Hippocampal formation (tissue), 2 donors: ENCODE data around the gene LGALS3.
A peak's percentile ranks its signal among the peaks of the same experiment; 100 is the strongest.

Experiments used
- DNase-seq, 2 donors: peaks; one replicate each; lab custom pipeline; 2025; lab: John Stamatoyannopoulos, UW

LGALS3 gene

DNA sequence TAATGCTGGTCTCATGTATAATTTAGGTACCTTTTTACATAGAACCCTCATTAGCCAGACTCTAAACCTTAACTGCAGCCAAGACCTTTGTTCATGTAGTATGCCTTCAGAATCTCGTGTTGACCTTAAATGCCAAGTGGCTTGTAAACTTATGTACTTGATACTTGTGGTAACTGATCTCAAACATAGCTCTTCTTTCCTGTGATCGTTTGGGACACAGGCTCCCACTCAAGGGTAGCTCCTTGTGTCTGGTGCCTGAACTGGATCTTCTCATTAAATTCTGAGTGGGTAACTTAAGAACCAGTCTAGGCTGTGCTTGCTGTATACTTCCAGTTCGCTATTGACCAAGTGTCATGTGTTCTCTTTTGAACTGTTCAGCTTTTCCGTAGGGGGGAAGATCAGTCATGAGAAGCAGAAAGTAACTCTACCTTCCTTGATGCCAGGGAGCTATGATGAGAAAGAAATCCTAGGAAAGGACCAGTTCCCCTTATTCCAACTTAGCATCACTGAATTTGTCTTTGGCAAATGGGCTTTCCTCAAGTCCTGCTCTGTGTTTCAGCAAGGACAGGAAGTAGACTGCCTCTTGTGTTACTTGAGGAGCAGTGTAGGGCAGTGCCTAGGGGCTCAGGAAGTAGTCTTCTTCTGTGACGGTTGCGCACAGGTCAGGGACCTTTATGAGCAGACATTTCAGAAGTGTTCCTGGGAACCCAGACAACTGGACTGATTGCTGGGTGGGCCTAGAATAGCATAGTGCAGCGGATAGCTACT lies 2.5 kb downstream of the LGALS3 start:
- DNase-seq: no peak

DNA sequence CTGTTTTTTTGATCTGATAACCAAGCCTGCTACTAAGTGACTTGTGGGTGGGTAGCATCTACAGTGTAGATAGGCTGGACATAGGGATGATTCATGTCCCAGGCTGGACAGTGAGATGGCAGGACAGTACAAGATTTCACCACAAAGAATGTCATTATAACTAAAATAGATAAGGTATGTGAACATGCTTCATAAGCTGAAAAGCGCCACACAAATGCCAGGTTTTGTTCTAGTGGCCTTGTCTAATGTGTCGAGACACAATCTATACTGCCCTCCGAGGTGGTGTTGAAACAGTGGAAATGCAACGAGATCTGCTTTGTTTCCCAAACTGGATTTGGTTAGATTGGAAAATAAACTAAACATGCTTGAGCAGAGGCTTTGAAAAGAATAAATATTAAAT lies 4.4 kb downstream of the LGALS3 start:
- no peak for DNase-seq

DNA sequence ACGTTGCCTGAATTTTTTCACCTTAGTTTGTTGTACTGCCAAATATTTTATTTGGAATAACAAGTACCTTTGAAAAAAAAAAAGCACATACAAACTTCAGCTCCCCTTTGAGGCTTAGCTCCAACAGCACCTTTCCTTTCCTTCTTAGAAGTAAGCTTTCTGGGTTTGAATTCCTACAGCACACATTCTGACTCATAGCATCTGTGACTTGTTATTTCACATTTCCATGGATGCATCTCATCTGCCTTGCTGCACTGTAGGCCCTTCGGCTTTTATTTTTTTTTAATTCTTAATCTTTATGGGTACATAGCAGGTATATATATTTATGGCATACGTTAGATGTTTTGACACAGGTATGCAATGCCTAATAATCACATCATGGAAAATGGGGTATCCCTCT lies 7.2 kb downstream of the LGALS3 start:
- no peak for DNase-seq

DNA sequence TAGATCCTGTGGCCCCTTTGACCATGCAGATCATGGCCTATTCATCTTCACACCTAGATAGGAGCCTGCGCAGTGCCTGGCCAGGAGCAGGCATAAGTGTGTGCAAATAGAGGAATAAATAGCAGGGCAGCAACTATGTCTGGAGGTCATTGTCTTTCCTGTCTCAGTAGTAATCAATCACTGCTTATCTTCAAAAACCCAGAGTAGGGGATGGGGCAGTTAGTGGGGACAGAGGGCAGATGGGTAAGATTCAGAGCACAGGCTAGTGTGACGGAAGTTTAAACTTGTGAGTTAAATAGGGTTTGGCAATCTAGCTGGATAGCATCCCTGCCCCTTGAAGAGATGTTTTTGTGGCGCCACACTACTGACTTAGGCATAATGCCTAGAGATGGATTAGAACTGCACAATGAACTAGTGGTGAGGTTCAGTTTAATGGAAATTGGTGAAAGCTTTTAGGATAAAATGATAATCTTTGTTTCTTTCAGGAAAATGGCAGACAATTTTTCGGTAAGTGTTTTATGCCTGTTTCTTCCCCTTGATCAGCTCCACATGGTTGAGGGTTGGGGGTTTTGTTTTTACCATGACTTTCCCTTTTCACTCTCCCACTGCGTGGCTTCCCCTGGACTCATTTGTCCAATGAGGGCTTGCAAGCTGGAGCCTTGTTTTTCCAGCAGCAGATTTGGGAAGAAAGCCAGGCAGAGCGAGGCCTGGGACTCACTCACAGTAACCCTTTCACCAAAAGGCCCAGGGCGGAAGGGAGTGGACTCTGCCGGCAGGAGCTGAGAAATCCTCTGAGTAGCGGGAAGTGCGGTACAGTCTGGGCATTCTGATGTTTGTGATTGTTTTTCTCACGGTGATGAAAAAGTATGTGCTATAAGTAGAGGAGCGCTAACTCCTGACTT lies 8.1 kb downstream of the LGALS3 start:
- peak; percentile 34 to 49 for DNase-seq

DNA sequence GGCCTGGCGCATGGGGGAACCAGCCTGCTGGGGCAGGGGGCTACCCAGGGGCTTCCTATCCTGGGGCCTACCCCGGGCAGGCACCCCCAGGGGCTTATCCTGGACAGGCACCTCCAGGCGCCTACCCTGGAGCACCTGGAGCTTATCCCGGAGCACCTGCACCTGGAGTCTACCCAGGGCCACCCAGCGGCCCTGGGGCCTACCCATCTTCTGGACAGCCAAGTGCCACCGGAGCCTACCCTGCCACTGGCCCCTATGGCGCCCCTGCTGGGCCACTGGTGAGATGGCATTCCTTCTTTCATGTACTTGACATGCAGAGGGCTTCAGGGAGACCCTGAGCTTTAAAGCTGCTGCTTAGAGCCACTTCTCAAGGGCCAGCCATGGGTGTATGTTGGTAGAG lies 9.0 kb downstream of the LGALS3 start:
- DNase-seq: no peak

DNA sequence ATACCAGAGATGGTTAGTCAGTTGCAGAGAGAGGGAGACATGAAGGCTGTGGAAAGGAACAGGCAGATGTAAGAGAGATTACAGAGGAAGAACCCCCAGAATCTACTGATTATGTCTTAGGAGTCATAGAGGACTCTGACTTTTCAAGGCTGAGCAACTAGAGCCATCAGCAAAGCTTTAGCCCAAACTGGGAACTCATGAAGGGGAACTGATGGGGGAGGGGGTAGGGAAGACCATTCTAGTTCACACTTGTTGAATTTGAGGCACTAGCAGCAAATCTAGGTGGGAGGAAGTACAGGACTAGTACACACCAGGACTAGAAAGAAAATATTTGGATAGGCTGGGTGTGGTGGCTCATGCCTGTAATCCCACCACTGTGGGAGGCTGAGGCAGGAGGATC lies 10.1 kb downstream of the LGALS3 start:
- no peak for DNase-seq

DNA sequence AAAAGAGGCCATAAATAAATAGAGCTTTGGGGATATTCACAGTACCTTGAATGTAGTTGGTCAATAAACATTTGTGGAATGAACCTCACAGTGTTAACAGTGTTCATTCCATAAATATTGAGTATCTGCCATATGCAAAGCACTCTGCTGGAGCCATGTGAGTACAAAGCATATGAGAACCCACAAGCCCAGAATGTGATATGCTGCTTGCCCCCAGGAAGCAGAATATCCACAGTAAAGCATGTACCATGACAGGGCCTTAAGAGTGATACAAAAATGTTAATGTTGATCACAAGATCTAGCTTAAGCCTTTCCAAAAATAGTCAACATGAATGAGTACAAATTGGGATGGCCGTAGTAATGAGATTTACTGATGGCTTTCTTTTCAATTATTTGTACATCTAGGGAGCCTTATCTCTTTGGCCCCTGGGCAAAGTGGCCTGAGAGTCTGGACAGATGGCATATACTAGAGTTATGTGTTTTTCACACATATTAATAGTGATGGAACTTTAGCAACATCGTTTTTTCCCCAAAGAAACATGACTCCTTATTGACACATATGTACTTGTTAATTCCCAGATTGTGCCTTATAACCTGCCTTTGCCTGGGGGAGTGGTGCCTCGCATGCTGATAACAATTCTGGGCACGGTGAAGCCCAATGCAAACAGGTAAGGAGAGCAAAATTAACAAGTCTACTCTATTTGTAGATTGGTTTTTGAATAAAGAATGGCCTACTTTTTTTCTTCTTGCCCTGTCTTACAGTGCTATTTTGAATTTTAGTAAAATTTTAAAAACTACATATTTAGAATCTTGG lies 10.9 kb downstream of the LGALS3 start:
- no peak for DNase-seq

DNA sequence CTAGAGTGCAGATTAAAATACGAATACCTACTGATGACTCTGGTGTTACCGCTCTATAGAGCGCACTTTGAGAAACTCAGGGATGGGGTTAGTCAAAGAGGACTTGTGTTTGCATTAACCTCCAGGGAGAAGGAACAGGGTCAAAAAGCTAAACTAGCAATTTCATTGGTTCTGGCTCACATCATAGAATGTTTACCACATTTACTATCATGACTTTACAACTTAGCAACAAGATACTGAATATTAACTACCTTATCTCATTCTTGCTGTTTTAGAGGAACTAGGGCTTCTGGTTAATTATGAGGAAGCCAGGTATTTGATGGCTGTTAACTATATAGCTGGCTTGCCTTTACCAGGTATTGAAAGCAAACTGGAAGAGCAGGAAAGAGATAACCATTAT lies 12.8 kb downstream of the LGALS3 start:
- no peak for DNase-seq

DNA sequence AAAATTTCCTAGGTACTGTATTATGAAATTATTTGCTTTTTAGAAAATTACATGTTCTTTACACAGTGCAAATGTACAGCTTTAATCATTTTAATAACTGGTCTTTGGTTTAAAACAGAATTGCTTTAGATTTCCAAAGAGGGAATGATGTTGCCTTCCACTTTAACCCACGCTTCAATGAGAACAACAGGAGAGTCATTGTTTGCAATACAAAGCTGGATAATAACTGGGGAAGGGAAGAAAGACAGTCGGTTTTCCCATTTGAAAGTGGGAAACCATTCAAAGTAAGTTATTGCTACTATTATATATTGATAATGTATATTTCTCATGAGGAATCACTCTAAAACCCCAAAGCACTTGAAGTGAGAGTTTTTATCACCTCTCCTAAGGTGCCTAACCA lies 13.4 kb downstream of the LGALS3 start:
- peak in 1 of 2 donors; percentile 33 for DNase-seq

DNA sequence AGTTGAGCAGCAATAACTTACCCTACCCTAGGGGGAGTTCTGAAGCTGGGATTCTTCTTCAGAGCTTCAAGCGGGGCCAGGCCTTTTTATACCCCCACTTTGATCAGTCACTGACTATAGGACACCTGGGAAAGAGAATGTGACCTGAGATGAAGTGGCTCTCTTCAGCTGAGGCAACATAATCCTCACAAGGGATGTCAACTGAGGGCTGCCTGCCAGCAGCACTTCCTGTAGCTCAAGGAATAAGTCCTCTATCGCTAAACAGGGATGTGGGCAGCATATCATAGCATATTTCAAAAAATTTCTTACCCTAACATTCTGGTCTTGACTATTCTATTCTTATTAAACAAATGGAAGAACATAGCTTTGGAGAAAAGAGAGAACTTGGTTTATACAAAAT lies 17.4 kb downstream of the LGALS3 start:
- DNase-seq: no peak

DNA sequence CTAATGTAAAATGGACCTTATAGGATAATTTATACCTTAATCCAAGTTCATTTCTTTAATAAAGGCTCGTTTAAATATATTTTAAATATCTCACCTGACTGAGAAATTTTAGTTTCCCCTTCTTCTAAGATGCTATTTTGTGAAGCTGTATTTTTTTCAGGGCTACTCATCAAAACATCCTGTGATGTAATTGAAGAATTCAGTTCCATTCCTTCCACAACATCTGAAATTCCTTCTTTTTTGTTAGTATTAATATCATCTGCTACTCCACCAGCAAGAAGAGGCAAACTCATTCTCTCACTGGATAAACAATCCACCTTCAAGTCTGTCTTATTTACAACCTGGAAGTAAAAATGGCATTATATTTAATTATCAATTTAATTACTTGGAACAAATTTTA lies 22.5 kb downstream of the LGALS3 start:
- DNase-seq: no peak

DNA sequence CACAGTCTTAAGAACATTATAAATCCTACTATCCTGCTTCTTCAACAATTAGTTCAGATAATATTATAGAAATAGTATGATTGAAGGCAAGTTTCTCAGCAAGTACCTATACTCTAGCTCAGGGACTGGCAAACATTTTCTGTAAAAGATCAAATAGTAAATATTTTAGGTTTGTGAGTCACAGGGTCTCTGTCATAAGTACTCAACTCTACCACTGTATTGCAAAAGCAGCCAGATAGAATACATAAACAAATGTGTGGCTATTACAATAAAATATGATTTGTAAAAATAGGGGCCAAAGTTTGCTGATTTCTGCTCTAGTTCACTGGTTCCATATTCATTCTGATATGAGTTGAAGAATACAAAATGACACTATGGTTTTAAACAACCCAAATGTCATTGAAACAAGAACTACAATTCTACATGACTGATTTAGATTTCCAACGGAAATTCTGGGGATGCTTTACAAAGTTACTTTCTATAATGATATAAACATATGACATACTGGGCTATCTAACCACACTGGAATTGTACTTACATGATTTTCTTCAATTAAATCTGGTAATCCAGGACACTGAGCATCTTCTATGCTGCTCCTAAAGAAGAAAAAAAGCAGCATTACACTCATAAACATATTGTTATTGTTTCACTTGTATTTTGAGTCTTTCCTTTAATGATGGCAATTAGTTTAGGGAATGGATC lies 23.2 kb downstream of the LGALS3 start:
- DNase-seq: no peak

DNA sequence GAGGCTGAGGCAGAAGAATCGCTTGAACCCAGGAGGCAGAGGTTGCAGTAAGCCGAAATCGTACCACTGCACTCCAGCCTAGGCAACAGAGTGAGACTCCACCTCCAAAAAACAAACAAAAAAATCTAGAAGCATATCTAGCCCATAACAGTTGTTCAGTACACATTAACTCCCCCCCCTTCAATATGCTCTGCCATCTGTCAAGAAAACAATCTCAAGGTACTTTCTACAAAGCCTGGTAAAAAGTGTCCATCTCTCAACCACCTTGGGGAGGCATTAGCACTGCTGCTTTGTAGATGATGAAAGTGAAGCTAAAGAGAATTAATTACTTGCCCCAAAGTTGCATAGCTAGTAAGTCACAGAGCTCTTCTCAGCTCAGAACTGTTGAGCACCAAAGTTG lies 24.9 kb downstream of the LGALS3 start:
- no peak for DNase-seq

DNA sequence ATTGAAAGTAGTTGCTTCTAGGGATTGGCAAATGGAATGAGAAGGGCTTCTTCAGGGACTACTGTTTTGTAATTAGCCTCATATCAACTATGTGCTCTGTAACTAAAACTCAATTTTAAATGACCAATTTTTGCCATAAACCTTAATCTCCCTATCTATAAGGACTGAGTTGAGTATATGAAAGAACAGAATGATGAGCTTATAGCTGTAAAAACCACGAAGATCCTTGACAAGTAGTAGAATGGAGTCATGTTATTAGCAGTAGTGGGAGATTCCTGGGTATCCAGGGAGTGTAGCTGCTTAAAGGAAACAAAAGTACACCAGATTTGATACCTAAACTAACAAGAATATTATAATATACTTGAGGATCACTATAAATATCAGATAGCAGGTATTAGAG lies 28.0 kb downstream of the LGALS3 start:
- DNase-seq: no peak

DNA sequence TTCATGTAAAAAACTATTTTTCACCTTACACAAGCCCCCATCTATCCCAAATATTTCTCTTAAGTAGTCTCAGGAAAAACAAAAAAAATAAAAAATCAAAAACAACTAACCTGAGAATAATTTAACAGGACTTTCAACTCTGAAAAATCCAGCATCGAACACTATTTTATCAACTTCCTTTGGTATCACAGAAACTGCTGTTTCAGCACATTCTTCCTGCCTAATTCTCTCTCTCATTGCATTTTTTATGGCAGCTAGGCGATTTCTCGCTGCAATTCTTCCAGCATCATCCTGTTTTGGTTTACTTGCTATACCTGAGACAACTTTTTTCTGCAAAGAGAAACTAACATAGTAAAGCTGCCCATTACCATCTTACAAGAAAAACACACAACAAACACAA lies 29.4 kb downstream of the LGALS3 start:
- DNase-seq: no peak

DNA sequence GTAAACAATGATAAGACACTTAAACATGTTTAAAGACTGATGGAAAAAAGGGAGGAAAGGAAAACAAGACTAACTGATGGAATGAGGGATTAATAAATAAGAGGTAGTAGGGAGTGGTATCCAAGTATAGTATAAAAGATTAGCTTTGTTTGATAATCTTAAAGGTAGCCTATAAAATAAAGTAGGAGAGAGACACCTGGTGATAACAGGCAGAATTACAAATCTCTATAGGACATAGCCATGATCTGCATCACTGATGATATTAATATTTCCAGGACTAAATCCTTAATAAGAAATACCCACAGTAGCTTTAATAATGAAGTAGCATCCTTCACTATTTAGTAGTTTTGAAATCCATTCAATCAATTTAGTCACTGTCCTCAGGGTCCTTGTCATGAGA lies 31.9 kb downstream of the LGALS3 start:
- peak in 1 of 2 donors; percentile 56 for DNase-seq

DNA sequence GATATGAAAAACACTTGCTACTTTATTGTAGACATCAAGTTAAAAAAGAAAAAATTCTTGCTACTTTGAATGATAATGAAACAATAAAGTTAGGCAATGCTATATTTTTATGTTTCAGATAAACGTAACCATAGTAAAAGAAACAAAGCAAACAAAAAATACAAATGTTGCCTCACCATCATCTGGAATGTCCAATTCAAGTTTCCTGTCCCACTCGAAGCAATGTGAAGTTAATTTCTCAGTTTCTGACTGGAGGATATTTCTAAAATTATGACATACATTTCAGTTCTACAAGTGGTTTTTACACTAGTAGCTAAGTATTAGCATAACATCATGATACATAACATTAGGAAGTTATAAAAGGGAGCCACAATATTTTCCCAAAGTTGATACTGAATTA lies 41.5 kb downstream of the LGALS3 start:
- DNase-seq: no peak

DNA sequence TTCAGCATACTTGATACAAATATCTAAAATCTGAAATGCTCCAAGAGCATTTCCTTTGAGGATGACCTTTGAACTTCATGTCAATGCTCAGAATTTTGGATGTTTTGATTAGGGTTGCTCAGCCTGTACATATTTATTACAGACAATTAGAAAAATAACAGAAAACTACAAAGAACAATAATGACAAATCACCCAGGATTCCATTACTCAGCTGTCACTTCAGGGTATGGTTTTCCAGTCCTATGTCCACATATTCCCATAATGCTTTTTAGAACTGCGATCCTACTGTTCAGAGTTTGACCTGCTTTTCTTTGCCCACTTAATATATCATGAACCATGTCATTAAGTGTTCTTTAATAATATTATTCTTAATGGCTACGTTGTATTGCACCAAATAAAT lies 51.0 kb downstream of the LGALS3 start:
- DNase-seq: no peak

DNA sequence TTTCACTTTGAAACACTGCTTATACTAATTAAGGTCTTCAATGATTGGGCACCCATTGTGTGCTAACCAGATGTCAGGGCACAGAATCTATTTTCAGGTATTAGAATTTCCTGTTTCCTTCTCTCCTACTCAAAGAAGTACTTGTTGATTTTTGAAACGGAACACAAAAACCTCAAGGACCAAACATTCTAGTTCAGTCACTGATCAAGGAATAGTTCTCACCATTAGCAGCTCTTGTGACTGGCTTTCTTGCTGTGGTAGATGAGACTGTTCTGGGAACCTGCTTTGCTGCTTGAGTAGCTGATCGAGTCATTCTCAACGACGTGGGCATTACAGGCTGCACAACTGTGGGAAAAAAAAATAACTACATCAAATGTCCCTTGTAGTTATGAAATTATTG lies 51.4 kb downstream of the LGALS3 start:
- no peak for DNase-seq

DNA sequence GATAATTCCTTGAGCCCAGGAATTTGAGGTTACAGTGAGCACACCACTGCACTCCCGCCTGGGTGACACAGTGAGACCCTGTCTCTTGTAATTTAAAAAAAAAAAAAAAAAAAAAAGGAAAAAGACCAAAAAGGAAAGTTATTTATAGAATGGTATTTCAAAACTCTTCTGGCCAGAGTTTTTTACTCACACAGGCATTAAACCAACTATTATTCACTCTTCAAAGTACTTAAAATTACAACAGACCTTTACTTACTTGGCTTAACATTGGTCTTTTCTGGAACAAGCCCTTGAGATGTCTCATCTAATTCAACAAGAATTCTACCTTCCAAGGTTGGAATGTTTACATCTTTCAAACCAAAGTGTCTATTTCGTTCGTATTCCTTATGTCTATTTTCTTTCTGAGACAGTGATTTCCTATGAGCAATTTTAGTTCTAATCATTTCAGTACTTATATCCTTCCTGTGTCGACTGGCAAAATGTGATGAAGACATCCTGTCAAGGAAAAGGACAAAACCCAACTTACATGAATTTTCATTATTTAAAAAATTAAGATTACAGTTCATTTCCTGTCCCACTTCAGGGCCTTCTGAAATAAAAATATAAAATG lies 59.7 kb downstream of the LGALS3 start:
- no peak for DNase-seq

DNA sequence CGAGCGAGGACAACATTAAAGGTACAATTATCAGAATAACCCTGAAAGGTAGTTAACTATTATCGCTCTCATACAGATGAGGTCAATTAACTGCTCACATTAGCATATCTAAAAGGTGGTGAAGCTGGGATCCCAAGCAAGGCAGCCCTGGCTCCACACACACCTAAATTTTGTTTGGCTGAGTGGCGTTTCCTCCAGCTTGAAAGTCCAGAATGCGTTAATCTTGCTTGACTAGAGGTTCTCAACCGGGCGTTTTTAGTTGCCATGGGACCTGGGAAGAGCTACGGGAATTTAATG lies 61.8 kb downstream of the LGALS3 start:
- no peak for DNase-seq
